Eye (tissue), 1 donor: Measurements from ENCODE around the gene ATXN7L1.
A peak's percentile ranks its signal among the peaks of the same experiment; 100 is the strongest.
"Not testable (repeated sequence)": the region's sequence is repeated elsewhere in the genome, so short reads cannot be mapped to it uniquely, and the experiment has no call there.

Experiments used
- DNase-seq: peaks from one replicate; pipeline ENCODE4 v3.0.0-alpha.2; 2015

Gene ATXN7L1

DNA sequence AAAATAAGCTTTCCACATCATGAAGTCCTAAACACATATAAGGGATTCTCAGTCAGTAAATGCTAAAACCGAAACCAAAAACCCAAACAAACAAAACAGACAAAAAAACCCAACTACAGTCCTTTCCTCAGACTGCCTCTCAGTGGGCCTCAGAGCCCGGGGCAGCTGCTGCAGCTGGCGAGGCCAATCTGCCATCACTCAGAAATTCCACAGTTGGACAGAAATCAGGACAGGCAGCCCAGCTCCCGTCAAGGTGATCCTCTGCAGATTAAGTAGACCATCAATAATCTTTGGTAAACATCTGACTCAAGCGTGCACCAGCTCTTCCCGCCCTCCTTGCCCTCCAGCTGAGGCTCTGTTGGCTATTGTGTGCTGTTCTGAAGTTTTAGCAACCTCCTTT is 142.2 kb downstream of the ATXN7L1 start:
- DNase-seq: peak; percentile 38

DNA sequence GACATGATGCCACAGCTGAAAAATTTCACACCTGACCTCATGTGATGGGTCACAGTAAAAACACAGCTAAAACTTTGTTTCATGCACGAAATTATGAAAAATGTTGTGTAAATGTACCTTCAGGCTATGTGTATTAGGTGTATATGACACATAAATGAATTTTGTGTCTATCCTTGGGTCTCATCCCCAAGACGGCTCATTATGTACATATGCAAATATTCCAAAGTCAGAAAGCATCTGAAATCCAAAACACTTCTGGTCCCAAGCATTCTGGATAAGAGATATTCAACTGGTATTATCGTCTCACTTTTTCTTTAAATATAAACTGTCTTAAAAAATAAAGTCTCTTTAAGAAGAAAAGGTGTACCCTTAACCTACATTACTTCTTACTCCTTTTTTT is 145.4 kb downstream of the ATXN7L1 start:
- DNase-seq: no peak

DNA sequence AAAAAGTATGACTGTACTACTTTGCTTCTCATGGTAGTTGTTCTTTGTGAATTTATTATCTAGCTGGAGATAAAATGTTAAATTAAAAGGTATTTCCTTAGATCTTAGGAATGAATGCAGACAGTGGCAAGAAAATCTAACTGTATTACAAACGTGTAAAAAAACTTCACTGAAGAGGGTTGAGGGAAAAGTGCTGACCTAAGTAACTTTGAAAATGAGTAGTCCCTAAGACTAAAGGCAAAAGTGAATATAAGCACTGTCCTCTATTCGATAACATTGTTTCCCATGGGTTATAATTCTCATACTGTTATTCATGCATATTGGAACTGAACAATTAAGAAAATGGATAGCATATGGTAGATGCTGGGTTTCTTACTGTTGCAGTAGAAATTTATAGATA is 148.4 kb downstream of the ATXN7L1 start:
- no peak for DNase-seq

DNA sequence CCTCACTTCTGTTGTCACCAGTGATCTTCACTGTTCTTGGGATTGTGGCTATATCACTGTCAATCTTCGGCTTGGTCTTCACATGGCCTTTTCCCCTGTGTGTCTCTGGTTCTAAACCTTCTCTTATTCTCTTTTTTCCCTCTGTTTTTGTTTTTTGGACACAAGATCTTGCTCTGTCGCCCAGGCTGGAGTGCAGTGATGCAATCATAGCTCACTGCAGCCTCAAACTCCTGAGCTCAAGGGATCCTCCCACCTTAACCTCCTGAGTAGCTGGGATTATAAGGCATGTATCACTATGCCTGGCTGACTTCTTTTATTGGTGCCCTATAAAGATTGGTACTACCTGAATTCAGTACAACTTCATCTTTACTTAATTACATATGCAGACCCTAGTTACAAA is 151.7 kb downstream of the ATXN7L1 start:
- no peak for DNase-seq

DNA sequence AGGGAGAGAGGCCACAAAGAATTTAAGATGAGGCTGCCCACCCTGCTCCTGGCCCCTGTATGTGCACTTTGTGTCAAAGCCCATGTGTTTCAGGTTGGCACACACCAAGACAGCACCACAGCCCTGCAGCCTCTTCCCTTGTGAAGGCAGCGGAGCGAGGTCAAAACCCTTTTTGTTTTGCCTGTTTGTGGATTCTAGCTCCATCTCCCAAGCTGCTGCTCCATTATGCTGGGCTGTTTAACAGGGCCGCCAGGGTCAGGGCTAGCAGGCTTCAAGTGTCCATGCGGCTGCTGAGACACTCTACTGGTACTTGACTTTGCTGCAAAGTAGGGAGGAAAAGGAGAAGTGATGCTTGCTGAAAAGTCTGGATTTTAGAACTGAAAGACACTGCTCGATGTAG is 152.8 kb downstream of the ATXN7L1 start:
- peak; percentile 87 for DNase-seq

DNA sequence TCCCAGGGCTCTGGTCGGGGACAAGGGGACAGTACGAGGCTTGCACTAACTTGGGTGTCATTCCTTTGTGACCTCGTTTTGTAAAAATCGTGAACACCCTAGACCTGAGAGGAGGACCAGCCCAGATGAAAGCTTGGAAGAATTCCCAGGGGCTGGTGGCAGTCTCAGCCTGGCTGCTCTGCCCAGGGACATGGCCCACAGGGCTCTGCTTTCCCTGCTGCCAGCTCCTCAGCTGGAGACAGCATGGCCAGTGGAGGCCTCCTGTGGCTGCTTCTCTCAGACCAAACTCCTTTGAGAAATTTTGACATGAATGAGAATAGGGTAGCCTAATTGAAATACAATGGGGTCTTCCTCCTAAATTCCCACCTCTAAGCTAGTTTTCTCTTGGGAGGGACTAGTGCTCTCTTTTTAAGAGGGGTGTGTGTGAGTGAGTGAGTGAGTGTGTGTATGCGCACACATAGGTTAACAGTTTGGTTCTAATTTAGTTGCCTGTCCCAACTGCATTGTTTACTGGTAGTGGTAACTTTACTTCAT is 154.8 kb downstream of the ATXN7L1 start:
- DNase-seq: peak; percentile 7

DNA sequence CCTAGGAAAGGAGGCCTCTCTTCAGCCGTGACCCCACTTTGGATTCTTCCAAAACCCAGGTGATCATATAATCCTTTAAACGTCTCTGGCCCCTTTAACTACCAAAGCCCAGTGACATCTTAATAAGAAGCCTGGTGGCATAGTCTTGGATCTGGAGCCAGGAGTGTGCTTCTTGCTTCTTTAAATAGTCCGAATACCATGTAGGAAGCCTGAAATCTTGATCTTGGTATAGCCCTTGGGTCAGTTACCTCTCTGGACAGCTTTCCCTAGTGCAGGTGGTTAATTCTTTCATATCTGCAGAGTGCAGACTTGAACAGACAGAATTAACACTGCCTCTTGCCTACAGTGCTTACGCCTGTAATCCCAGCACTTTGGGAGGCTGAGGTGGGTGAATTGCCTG is 156.5 kb downstream of the ATXN7L1 start:
- DNase-seq: no peak

DNA sequence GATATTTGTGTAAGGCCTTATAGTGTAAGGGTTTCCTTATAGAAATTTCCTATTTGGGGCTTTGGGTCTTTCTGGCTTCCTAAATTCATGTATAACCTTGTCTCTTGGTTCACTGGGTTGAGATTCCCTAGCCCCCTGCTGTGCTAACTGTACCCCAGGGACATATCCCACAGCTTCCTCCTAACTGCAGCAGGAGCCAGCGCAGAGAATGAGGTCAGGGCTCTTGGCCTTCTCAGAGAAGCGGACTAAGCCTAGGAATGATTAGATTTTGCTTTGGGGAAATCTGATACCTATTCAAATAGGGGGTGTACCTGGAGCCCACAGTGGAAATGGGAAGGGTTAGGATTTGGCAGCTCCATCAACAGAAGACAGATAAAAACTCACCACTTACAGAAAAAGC is 157.0 kb downstream of the ATXN7L1 start:
- peak; percentile 37 for DNase-seq

DNA sequence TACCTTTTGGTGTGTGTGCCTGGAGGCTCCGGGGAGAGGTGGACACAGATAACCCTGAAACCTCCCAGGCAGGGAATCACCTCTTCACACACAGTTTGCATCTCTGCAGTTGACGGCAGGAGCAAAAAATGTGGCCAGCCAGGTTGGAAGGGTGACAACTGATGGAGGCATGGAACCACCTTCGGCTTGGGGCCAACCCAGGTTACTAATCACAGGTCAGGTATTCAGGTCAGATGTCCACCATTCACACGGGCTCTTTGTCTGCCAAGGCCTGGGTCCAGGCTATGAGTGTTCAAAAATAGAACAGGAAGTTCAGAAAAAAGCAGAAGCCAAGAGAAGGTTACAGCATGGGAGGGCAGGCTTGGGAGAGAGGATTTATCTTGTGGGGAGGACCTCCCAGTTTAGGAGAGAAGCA is 157.9 kb downstream of the ATXN7L1 start:
- no peak for DNase-seq

DNA sequence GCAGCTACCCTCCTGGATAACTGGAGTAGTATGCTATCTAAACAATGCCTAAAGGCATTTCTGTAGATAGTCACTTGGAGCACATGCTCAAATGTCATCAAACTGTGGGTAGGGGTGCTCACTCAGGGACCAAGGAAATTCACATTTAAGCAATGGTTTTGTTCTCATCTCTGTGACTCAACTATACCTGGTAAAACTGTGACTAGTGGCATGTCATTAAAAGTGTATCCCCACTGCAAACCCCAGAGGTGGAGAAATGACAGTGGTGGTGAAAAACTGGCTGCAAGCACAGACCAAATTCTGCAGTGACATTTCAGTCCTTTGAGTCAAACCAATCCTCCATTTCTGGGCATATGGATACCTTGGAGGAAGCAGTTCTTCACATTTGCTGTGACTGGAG is 160.9 kb downstream of the ATXN7L1 start:
- DNase-seq: no peak

DNA sequence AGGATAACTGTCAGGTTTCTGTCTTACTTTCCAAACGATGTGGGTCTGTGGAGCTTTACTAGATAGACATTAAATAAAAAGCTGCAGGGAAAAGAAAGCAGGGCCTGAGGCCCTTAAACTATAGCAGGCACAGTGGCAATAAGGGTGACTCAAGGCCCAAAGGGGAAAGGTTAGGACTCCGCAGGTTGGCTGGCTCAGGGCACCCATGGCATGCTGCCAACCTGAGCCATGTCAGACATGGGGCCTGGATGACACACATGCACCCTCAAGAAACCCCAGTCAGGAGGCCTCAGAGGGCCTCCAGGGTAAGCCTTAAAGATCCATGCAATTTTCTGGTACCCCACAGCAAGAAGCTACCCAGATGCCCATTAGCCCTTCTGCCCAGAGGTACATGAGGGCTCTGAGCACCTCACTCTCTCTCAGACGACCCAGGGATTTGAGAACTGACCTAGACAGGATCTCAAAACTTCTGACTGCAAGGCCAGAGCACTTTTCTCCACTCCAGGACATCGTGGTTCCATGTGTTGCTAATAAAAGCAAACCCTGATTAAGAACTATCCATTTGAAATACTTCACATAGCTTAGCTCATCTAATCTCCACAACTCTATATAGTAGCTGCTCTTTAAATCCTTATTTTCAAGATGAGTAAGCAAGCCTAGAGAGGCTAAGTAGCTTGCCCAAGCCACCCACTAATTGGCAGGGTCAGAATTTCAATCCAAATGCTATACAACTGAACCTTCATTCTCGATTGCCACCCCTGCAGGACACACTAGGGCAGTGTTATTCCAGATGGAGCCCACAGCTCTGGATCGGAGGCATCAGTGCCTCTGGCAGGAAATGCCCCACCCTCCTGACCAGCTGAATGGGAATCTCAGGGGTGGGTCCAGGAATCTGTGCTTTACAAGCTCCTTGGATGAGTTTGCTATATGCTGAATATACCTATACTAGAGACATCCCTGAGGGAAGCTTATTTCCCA is 162.6 kb downstream of the ATXN7L1 start:
- no peak for DNase-seq

DNA sequence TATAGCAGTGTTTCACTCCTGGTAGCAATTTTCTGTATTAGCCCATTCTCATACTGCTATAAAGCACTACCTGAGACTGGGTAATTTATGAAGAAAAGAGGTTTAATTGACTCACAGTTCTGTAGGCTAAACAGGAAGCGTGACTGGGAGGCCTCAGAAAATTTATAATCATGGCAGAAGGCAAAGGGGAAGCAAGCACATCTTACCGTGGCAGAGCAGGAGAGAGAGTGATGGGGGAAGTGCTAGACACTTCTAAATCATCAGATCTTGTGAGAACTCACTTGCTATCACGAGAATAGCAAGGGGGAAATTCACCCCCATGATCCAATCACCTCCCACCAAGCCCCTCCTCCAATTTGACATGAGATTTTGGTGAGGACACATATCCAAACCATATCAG is 163.5 kb downstream of the ATXN7L1 start:
- DNase-seq: no peak

DNA sequence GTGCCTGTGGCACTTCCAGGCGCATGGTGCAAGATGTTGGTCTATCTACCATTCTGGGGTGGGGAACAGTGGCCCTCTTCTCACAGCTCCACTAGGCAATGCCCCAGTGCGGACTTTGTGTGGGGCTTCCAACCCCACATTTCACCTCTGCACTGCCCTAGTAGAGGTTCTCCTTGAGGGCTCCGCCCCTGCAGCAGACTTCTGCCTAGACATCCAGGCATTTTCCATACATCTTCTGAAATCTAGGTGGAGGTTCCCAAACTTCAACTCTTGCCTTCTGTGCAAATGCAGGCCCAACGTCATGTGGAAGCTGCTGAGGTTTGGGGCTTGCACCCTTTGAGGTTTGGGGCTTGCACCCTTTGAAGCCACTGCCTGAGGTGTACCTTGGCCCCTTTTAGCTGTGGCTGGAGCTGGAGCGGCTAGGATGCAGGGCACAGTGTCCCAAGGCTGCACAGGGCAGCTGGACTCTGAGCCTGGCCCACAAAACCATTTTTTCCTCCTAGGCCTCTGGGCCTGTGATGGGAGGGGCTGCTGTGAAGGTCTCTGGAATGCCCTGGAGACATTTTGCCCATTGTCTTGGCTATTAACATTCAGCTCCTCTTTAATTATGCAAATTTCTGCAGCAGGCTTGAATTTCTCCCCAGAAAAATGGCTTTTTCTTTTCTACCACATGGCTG is 164.5 kb downstream of the ATXN7L1 start:
- no peak for DNase-seq

DNA sequence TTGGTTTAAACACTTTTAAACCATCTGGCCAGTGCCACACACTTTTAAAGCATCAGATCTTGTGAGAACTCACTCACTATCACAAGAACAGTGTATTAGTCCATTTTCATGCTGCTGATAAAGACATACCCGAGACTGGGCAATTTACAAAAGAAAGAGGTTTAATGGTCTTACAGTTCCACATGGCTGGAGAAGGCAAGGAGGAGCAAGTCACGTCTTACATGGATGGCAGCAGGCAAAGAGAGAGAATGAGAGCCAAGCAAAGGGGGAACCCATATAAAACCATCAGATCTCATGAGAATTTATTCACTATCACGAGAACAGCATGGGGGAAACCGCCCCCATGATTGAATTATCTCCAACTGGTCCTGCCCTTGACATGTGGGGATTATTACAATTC is 165.7 kb downstream of the ATXN7L1 start:
- DNase-seq: not testable (repeated sequence)

DNA sequence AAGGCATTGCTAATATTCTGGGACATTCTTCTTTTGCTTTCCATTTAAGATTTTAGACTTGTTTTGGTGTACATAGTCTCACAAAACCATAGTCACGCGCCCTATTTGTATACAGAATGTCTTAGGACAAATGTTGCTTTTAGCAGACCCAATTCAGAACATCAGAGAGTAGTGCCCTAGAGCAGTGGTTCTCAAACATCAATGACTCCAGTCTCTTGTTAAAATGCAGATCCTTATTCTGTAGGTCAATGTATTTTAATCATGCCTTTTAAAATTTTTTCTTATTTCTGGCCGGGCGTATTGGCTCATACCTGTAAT is 167.7 kb downstream of the ATXN7L1 start:
- no peak for DNase-seq

DNA sequence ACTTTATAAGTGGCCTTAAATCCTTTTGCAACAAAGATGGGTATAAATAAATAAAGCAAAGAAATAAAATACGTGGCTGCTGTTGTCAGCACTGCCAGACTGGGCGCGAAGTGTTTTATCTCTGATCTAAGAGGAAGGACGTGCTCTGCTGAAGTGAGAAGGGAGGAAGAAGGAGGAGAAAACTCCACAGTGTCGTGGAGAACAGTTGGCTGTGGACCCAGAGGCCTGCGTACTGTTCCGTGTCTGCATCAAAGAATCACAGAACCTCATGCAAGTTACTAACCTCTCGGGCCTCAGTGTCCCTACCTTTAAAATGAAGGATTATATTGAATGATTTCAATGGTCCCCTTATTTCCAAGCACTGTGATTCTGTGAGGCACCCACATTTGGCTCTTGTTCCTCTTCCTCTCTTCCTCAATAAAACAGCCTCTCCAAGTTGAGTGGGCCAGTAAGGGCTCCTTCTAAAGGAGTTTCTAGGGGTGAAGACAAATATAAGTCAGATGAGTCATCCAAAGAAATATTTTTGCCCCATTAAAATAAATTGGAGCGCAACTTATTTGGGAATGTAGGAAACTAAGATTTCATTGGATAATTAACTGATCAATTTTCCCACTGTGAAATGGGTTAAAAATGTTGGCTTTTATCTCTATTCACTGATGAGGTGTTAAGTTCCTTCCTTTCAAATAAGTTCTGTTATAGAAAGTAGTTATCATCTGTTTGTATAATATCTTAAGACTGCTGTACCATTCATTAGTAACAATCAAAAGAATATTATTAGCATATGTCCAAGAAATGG is 168.2 kb downstream of the ATXN7L1 start:
- DNase-seq: no peak

DNA sequence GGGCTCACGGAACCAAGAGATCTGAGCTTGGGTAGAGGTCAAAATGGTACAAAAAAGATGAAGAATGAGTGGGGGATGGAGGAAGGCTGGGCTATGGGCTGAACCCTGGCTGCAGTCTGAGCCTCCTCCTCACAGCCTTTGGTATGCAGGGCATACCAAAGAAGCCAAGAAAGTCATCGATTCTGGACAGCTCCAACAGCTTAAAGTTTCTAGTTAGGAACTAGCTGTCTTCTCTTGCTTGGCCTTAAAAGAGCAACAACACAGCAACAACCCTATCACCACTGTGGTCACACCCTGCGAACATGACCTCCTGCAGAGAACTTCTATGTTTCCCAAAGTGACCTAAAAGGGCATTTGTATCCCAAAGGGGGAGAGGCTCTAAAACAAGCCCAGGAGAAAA is 169.0 kb downstream of the ATXN7L1 start:
- no peak for DNase-seq

DNA sequence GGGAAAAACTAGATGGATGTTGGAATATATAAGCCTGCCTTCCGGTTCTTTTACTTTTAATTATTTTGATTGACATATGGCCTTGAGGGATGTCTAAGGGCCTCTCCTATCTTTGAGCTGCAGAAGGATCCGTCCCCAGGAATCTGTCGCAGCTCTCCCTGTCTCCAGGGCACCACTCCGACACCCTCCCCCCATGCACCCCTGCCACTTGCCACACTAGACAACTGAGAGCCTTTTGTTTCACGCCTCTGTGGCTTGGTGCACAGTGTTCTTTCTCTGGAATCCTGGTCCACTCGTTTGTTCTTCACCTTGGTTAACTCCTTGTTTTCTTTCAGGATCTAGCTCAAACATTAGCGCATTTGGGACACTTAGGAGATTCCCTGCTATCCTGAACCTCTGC is 171.0 kb downstream of the ATXN7L1 start:
- no peak for DNase-seq

DNA sequence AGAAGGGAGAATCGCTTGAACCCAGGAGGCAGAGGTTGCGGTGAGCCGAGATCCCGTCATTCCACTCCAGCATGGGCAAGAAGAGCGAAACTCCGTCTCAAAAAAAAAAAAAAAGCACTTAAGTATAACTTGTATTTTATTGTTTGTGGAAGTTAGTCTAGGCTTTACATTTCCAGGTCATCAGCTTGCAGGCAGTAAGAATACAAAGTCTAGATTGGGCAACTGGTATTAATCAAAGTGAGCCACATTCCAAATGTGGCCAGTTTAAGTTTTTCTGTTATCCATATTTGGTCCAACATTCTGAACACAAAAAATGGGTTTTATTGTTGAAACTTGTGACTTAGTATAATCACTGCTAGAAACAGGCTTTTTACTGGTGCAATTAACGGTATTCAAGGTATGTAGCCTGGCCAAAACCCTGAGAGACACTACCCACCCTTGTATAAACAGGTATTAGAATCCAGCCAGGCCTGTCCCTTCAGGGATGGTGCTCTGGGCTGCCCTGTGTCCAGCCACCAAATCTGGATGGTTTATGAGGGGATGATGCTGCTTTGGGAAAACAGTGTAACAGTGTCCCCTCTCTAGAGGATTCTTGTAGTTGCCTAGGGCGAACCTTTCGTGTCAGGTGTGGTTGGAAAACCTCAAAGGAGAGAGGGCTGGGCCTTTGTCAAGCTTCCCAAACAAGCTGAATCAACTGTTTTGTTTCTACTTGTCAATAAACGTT is 173.0 kb downstream of the ATXN7L1 start:
- no peak for DNase-seq

DNA sequence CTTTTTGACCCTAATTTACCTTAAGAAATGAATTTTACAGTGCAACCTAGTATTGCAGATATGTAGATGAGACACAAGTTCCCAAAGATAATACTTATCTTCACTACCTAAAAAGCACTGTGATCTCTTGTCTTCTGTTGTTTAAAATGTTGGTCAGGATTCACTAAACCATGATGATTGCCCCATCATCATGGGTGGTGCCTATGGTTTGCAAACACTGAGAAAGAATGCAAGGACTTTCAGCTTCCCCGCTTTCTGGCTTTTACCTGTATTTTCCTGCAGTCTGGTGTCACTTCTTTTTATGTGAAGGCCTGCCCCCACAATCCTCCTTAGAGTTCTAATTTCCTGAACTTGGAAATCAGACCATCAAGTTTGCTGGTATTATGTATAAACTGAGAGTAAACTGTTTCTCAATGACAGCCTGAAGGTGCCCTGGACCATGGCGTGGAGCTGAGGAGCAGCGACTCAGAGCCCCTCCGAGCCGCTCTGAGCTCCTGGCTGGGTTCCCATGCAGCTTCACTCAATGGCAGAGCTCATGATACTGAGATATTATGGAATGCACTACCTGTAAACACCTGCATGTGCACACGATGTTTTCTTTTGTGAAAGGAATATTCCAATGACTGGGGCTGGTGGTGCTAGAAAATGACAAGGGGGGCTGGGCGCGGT is 176.7 kb downstream of the ATXN7L1 start:
- no peak for DNase-seq

DNA sequence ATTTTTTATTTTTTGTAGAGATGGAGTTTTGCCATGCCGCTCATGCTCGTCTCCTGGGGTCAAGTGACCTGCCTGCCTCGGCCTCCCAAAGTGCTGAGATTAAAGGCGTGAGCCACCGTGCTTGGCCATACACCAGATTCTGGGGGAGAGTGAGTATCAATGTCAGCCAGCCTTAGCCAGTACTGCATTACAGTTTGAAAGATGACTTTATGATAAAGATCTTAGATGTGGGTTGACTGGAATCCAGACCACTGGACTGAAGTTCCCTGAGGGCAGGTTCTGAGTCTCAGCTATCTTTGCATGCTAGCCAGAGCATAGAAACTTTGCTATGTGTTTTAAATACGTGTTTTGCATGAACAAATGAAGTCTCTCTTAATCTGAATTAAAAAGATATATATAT is 177.9 kb downstream of the ATXN7L1 start:
- DNase-seq: no peak

DNA sequence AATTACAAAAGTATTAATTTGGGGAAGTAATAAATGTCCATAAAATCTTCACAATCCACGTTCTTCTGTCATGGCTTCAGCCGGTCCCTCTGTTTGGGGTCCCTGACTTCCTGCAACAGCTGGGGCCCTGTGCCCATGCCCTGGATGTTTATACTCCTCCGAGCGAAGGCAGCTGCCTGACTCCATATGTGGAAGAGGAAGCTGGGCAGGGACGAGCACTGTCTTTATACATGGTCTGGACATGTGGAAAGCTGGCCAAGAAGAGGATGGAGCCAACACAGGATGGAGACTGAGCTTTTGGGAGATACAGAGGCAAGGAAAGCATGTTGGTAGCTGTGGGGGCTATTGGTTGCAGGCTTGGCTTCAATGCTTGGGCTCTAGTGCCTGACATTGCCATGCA is 178.6 kb downstream of the ATXN7L1 start:
- DNase-seq: no peak
